ENCODE data around the gene EVA1A. TPM values are rescaled to one million over a fixed set of nuclear protein-coding genes. Genes with fewer than 3 reads are reported as not detected.

Gene EVA1A
- total RNA-seq, 4 donors from 2014 or later: 0.46 to 1.3 (median 0.50) TPM; not detected in 1

GRCh38 chr2:75577280-75577679 is 16.5 kb upstream of the EVA1A start:
- DNase-seq (ENCODE audit: low spot score): no peak
- TF ChIP-seq CTCF (IDR thresholded peaks at IDR 0.05): no peak
- no peak for ATAC-seq (ENCODE audit: low FRiP score)

- no peak for DNase-seq (ENCODE audit: low spot score)
- no peak for TF ChIP-seq CTCF (IDR thresholded peaks at IDR 0.05)
- no peak for ATAC-seq (ENCODE audit: low FRiP score)
Observed at GRCh38 chr2:75574106-75574505, 13.4 kb upstream of the EVA1A start.

- ATAC-seq (ENCODE audit: low FRiP score) (no peak), DNase-seq (ENCODE audit: low spot score) (no peak)
- no peak for TF ChIP-seq CTCF (IDR thresholded peaks at IDR 0.05)
Observed at GRCh38 chr2:75573145-75573878, 12.6 kb upstream of the EVA1A start.

DNA sequence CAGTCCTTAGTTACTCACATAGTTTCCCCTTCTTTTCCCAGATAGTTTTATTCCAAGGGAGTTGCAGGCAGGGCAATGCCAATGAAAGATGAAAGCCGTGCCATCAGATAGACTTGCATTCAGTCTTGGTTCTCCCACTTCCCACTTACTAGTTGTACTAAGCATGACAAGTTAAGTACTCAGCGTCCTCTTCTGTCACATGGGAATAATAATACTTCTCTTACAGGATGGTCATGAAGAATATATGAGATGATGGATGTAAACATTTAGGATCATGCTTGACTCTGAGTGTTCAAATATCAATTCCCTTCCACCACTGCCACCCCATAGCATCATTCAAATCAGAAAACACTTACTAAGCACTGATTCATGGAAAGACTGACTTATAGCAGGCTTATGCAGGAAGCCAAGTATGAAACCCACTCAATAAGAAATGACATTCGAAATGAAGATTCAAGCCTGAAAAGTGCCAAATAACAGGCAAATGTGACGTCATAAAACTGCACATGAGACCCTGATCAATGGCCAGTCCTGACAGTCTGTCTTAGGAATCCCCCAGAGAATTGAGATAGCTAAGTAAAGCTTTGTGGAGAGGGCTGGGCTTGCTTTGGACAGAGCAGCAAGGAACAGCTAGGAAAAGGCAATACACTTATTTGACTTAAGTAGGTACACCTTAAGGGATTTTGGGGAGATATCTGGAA is 11.1 kb upstream of the EVA1A start:
- no peak for TF ChIP-seq CTCF (IDR thresholded peaks at IDR 0.05)
- DNase-seq (ENCODE audit: low spot score) (no peak), ATAC-seq (ENCODE audit: low FRiP score) (no peak)

DNA sequence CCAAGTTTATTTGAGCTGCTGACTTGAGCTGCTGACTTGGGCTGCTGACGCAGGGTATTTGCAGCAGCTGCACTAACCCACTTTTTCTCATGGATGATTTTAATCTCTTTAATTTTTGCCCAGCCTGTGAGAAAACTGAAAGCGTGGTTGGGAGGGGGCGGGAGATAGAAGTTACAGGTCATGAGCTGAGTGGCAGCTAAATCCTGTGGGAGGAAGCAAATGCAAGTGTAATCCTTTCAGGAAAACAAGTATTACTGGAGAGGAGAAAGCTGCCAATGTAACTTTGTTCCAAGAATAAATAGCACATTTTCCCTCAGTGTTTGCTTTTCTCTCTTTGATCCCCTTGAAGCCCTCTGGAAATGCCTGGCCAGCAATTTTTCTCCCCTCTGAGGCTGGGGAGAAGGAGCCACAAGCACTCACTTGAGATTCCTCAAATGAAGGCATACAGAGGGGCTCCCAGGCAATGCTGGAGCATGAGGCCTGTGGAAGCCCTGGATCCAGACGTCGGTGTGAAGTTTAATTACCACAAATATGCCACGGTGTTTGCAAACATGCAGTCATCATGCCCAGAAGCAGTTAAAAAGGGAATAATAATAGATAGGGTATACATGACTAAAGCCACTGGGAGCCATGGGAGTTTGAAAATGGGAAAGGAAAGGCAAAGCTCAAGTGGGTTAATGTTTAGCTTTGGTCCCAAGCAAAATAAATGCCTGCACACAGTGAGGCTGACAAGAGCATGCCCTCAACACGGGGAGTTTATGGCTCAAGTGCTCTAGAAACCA is 10.4 kb upstream of the EVA1A start:
- no peak for DNase-seq (ENCODE audit: low spot score)
- ATAC-seq (ENCODE audit: low FRiP score): no peak

More for the DNA sequence above, 10.4 kb upstream of the EVA1A start:
- no peak for TF ChIP-seq CTCF (IDR thresholded peaks at IDR 0.05)
